Astrocyte (in vitro differentiated cells and primary cell): Measurements from ENCODE around the gene ARFRP1. TPM values are rescaled to one million over a fixed set of nuclear protein-coding genes. Genes with fewer than 3 reads are reported as not detected.
"Not testable (repeated sequence)": the region's sequence is repeated elsewhere in the genome, so short reads cannot be mapped to it uniquely, and the experiment has no call there.

ENCODE experiments used
- DNase-seq: peaks from one replicate; pipeline ENCODE4 v3.0.0-alpha.2; 2010; ENCODE audit warnings: low read depth
- FAIRE-seq: peaks from 2 replicates; lab custom pipeline; 2011; peaks lifted over from hg19 to GRCh38; lab: Jason Lieb, UNC
- H2AFZ ChIP-seq: 2 replicates; pipeline ENCODE4 v1.6.0; 2012; ENCODE audit warnings: low read depth, low read length, inconsistent platforms
- H3K27ac ChIP-seq: 2 replicates; pipeline ENCODE4 v1.5.1; 2011; ENCODE audit warnings: low read depth, low read length, inconsistent platforms
- H3K27me3 ChIP-seq: 2 replicates; pipeline ENCODE4 v1.6.0; 2011; ENCODE audit warnings: low read length, inconsistent platforms; ENCODE audit not compliant: insufficient read depth
- H3K36me3 ChIP-seq: 2 replicates; pipeline ENCODE4 v1.5.1; 2011; ENCODE audit warnings: low read length, inconsistent platforms; ENCODE audit not compliant: insufficient read depth
- H3K4me1 ChIP-seq: 2 replicates; pipeline ENCODE4 v1.5.1; 2011; ENCODE audit warnings: low read length, inconsistent platforms; ENCODE audit not compliant: insufficient read depth
- H3K4me2 ChIP-seq: 2 replicates; pipeline ENCODE4 v1.6.0; 2012; ENCODE audit warnings: low read length, inconsistent platforms
- H3K4me3 ChIP-seq: 2 replicates; pipeline ENCODE4 v1.5.1; 2011; ENCODE audit warnings: low read depth, mild to moderate bottlenecking, low read length, inconsistent platforms; ENCODE audit not compliant: insufficient read depth
- H3K79me2 ChIP-seq: 2 replicates; pipeline ENCODE4 v1.6.0; 2012; ENCODE audit warnings: mild to moderate bottlenecking, low read length, inconsistent platforms; ENCODE audit not compliant: insufficient read depth
- H3K9ac ChIP-seq: 2 replicates; pipeline ENCODE4 v1.6.0; 2012; ENCODE audit warnings: mild to moderate bottlenecking, low read length, inconsistent platforms
- H3K9me3 ChIP-seq: 2 replicates; pipeline ENCODE4 v1.5.1; 2012; ENCODE audit warnings: low read depth, mild to moderate bottlenecking, low read length, inconsistent platforms; ENCODE audit not compliant: insufficient read depth
- H4K20me1 ChIP-seq: 2 replicates; pipeline ENCODE4 v1.6.0; 2012; ENCODE audit warnings: low read length, inconsistent platforms; ENCODE audit not compliant: insufficient read depth
- H3K27ac Mint-ChIP-seq: one replicate; pipeline ENCODE4 v1.8.0; 2021; ENCODE audit warnings: mild to moderate bottlenecking, mixed read lengths; ENCODE audit not compliant: unreplicated experiment
- H3K27me3 Mint-ChIP-seq: one replicate; pipeline ENCODE4 v1.8.0; 2021; ENCODE audit warnings: low read depth, mixed read lengths; ENCODE audit not compliant: unreplicated experiment
- H3K36me3 Mint-ChIP-seq: one replicate; pipeline ENCODE4 v1.8.0; 2021; ENCODE audit warnings: low read depth, mixed read lengths; ENCODE audit not compliant: unreplicated experiment
- H3K4me1 Mint-ChIP-seq: one replicate; pipeline ENCODE4 v1.8.0; 2021; ENCODE audit warnings: low read depth, mixed read lengths; ENCODE audit not compliant: unreplicated experiment
- H3K4me3 Mint-ChIP-seq: one replicate; pipeline ENCODE4 v1.8.0; 2021; ENCODE audit warnings: mild to moderate bottlenecking, moderate library complexity, mixed read lengths; ENCODE audit not compliant: unreplicated experiment
- H3K9me3 Mint-ChIP-seq: one replicate; pipeline ENCODE4 v1.8.0; 2021; ENCODE audit warnings: mild to moderate bottlenecking, mixed read lengths; ENCODE audit not compliant: unreplicated experiment
- EZH2 ChIP-seq: IDR thresholded peaks from 2 replicates; pipeline ENCODE4 v1.6.1; 2012; ENCODE audit warnings: mild to moderate bottlenecking, low read length, inconsistent platforms; ENCODE audit not compliant: insufficient read depth
- total RNA-seq: library from RNA; stranded (reverse); gene quantifications from 2 replicates; pipeline ENCODE4 v1.2.1, GENCODE V29; 2021
- TF ChIP-seq, protein P1 (sequence below): IDR thresholded peaks from 2 replicates; pipeline ENCODE4 v1.5.1; 2011; ENCODE audit warnings: low read depth, mild to moderate bottlenecking, inconsistent platforms, low read length, moderate library complexity; ENCODE audit not compliant: insufficient read depth

The ARFRP1 gene
- total RNA-seq, 1 donor from 2014 or later, result 32.5 TPM

DNA sequence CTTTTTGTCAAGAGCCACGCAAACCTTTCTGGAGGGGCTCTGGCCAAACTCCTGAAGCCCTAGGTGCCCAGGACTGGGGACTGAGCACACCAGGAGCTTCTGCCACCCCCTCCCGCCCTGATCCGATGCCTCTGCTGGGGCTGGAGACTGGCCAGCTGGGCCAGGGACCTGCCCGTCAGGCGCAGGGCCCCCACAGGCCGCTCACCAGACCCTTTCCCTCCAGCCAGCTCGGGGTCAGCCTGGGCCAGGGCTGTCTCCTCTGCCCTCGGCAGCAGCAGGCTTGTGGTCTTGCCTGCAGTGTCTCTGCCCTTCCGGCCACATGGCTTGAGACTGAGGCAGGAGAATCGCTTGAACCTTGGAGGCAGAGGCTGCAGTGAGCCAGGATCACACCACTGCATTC is 35.1 kb downstream of the ARFRP1 start:
- Histone ChIP-seq H3K4me3 (no peak overlapping the region), H2AFZ (no peak overlapping the region), H4K20me1 (no peaks in the 10 kb centered on the region), H3K9me3 (no peaks in the 10 kb centered on the region), H3K27me3 (no peaks in the 10 kb centered on the region), H3K36me3 (peaks cover 13% of the 10 kb centered on the region), H3K4me2 (no peak overlapping the region), H3K4me1 (no peaks in the 10 kb centered on the region), H3K9ac (no peak overlapping the region), H3K27ac (no peak overlapping the region), H3K79me2 (no peaks in the 10 kb centered on the region)
- peak overlapping the region; percentile 40 for H3K4me3 Mint-ChIP-seq
- TF ChIP-seq, protein P1, sequence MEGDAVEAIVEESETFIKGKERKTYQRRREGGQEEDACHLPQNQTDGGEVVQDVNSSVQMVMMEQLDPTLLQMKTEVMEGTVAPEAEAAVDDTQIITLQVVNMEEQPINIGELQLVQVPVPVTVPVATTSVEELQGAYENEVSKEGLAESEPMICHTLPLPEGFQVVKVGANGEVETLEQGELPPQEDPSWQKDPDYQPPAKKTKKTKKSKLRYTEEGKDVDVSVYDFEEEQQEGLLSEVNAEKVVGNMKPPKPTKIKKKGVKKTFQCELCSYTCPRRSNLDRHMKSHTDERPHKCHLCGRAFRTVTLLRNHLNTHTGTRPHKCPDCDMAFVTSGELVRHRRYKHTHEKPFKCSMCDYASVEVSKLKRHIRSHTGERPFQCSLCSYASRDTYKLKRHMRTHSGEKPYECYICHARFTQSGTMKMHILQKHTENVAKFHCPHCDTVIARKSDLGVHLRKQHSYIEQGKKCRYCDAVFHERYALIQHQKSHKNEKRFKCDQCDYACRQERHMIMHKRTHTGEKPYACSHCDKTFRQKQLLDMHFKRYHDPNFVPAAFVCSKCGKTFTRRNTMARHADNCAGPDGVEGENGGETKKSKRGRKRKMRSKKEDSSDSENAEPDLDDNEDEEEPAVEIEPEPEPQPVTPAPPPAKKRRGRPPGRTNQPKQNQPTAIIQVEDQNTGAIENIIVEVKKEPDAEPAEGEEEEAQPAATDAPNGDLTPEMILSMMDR, result no peak
- no peak for TF ChIP-seq EZH2
- peaks cover 18% of the 10 kb centered on the region for H3K36me3 Mint-ChIP-seq
- no peak for FAIRE-seq
- no peak for DNase-seq
- H3K4me1 Mint-ChIP-seq, result no peaks in the 10 kb centered on the region
- no peaks in the 10 kb centered on the region for H3K27me3 Mint-ChIP-seq
- H3K9me3 Mint-ChIP-seq, result no peaks in the 10 kb centered on the region
- no peak overlapping the region for H3K27ac Mint-ChIP-seq

DNA sequence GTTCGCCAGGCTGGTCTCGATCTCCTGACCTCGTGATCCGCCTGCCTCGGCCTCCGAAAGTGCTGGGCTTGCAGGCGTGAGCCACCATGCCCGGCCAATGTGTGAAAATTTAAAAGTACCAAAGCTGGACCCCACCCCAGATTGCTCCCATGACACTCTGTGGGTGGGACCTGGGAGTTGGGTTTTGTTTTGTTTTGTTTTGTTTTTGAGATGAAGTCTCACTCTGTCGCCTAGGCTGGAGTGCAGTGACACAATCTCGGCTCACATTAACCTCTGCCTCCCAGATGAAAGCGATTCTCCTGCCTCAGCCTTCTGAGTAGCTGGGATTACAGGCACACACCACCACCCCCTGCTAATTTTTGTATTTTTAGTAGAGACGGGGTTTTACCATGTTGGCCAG is 36.1 kb downstream of the ARFRP1 start:
- not testable (repeated sequence) for H3K4me1 Mint-ChIP-seq, H3K27ac ChIP-seq, H3K27me3 ChIP-seq, H3K4me2 ChIP-seq, H3K9me3 Mint-ChIP-seq, H4K20me1 ChIP-seq, H3K4me1 ChIP-seq, H3K4me3 Mint-ChIP-seq, H3K9me3 ChIP-seq, H3K4me3 ChIP-seq, H3K9ac ChIP-seq, DNase-seq, FAIRE-seq, H3K27me3 Mint-ChIP-seq, H2AFZ ChIP-seq, H3K27ac Mint-ChIP-seq, H3K79me2 ChIP-seq
- peaks cover 21% of the 10 kb centered on the region for H3K36me3 Mint-ChIP-seq
- H3K36me3 ChIP-seq, result peaks cover 16% of the 10 kb centered on the region

DNA sequence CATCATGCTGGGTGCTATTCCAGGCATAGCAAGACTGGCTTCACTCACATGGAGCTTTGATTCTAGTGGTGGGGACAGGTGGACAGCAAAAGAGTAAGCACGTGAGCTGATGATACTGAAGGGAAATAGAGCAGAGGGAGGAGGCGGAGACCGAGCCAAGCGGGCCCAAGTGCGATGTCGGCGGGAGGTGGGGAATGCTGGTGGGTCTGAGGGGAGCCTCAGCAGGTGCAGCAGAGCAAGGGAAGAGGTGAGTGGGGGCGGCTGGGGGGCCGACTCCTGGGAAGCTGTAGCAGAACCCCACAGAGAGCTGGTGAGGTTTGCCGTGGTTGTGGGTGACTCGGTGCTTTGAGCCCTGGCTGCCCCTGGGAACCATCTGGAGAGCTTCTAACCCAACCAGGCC is 39.4 kb downstream of the ARFRP1 start:
- no peak overlapping the region for H2AFZ ChIP-seq
- no peak overlapping the region for H3K27ac ChIP-seq
- FAIRE-seq, result no peak
- TF ChIP-seq, protein P1, result no peak
- no peak for TF ChIP-seq EZH2
- H3K4me3 ChIP-seq, result no peak overlapping the region
- no peaks in the 10 kb centered on the region for H3K27me3 ChIP-seq
- DNase-seq, result no peak
- Mint-ChIP-seq H3K36me3 (peaks cover 21% of the 10 kb centered on the region), H3K27me3 (no peaks in the 10 kb centered on the region), H3K27ac (no peak overlapping the region), H3K4me1 (peaks cover 3% of the 10 kb centered on the region), H3K9me3 (no peaks in the 10 kb centered on the region), H3K4me3 (no peak overlapping the region)
- no peaks in the 10 kb centered on the region for H3K4me1 ChIP-seq
- H3K79me2 ChIP-seq, result peaks cover 13% of the 10 kb centered on the region
- H3K9me3 ChIP-seq, result no peaks in the 10 kb centered on the region
- H3K9ac ChIP-seq, result no peak overlapping the region
- peaks cover 8% of the 10 kb centered on the region for H4K20me1 ChIP-seq
- H3K36me3 ChIP-seq, result peaks cover 17% of the 10 kb centered on the region
- H3K4me2 ChIP-seq, result no peak overlapping the region
